ENCODE results near the gene ANO1.
"Not testable (repeated sequence)": the region's sequence is repeated elsewhere in the genome, so short reads cannot be mapped to it uniquely, and the experiment has no call there.

ANO1 gene

GRCh38 chr11:70078095-70078780 is at the start of gene ANO1:
Gene ANO1, plus strand, starts transcription at chr11:70078317. Its CDS starts 290 bp downstream, at chr11:70078607.
- no peak for DNase-seq

- DNase-seq, result no peak
Measured at GRCh38 chr11:70029115-70029860, 48.8 kb upstream of the ANO1 start.

GRCh38 chr11:70029861-70030380 is 48.2 kb upstream of the ANO1 start:
- DNase-seq, result no peak

- DNase-seq, result no peak
Measured at GRCh38 chr11:70030412-70030811, 47.7 kb upstream of the ANO1 start.

GRCh38 chr11:70031631-70032469 is 46.3 kb upstream of the ANO1 start:
- DNase-seq, result no peak

- no peak for DNase-seq
Measured at GRCh38 chr11:70032470-70032795, 45.7 kb upstream of the ANO1 start.

- no peak for DNase-seq
Measured at GRCh38 chr11:70032943-70033710, 45.0 kb upstream of the ANO1 start.

GRCh38 chr11:70033711-70034070 is 44.4 kb upstream of the ANO1 start:
- DNase-seq, result no peak

GRCh38 chr11:70034740-70035365 is 43.3 kb upstream of the ANO1 start:
- DNase-seq, result no peak

GRCh38 chr11:70035665-70036064 is 42.5 kb upstream of the ANO1 start:
- not testable (repeated sequence) for DNase-seq

- DNase-seq, result no peak
Measured at GRCh38 chr11:70036971-70037882, 40.9 kb upstream of the ANO1 start.

- no peak for DNase-seq
Measured at GRCh38 chr11:70038034-70038834, 39.9 kb upstream of the ANO1 start.

- no peak for DNase-seq
Measured at GRCh38 chr11:70040452-70040851, 37.7 kb upstream of the ANO1 start.

GRCh38 chr11:70040869-70041501 is 37.1 kb upstream of the ANO1 start:
- no peak for DNase-seq

- no peak for DNase-seq
Measured at GRCh38 chr11:70043482-70043881, 34.6 kb upstream of the ANO1 start.

- DNase-seq, result no peak
Measured at GRCh38 chr11:70046089-70046488, 32.0 kb upstream of the ANO1 start.

- DNase-seq, result peak; percentile 14
Measured at GRCh38 chr11:70048279-70049024, 29.7 kb upstream of the ANO1 start.

GRCh38 chr11:70049045-70049444 is 29.1 kb upstream of the ANO1 start:
- DNase-seq, result no peak

GRCh38 chr11:70050243-70050642 is 27.9 kb upstream of the ANO1 start:
- no peak for DNase-seq

Data from hematopoietic multipotent progenitor cell treated with erythropoietin and hydrocortisone succinate and interleukin-3 and kit ligand, for 6 days (in vitro differentiated cells).